GM19193 (cell line): ENCODE measurements around the gene CSRP3.

Experiments
- POLR2A ChIP-seq: IDR thresholded peaks from 4 replicates; pipeline ENCODE4 v1.6.1; 2011; ENCODE audit not compliant: insufficient read depth, insufficient read length; ENCODE audit errors: extremely low read depth

CSRP3 gene

DNA sequence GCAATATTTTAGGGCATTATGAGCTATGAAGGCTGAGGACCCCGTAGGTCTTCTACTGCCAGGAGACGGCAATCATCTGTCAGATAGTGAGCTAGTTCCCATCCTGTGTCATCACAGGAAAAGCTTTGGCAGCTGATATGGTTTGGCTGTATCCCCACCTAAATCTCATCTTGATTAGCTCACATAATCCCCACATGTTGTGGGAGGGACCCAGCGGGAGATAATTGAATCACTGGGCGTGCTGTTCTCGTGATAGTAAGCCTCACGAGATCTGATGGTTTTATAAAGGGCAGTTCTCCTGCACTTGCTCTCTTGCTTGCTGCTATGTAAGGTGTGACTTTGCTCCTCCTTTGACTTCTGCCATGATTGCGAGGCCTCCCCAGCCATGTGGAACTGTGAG is 18.1 kb downstream of the CSRP3 start:
- TF ChIP-seq POLR2A: no peak

DNA sequence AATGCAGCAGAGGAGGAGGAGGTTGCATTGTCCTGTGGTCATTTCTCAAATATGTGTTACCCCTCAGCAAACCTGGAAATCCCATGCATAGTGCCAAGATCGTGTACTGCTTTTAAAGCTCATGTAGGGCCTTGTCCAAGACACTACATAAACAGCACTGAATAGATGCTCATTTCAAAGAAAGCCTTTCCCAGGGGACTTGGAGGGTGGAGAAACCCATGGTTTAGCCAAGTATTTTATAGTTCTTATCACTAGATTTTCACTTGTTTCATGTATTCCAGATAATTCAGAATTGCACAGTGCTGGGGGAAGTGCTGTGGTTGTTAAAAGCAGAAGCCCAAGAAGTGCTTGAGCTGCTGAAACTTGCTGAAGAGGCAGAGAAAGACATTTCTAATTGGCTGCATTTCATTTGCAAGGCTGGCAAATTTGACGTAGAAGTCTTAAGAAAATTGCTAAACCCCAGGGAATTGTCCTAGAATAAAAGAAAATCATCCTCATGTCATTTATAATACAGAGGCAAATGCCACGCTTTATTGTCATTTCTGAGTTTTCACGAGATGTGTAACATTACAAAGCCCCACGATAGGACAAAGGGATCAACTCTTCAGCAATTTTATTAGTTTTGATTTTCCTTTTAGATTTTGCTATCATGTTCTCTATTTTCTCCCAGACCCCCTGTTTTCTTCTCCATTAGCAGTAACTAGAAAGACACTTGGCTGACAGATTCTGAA is 20.1 kb downstream of the CSRP3 start:
- TF ChIP-seq POLR2A: no peak

GRCh38 chr11:19176629-19177186 is 25.1 kb downstream of the CSRP3 start:
- no peak for TF ChIP-seq POLR2A

DNA sequence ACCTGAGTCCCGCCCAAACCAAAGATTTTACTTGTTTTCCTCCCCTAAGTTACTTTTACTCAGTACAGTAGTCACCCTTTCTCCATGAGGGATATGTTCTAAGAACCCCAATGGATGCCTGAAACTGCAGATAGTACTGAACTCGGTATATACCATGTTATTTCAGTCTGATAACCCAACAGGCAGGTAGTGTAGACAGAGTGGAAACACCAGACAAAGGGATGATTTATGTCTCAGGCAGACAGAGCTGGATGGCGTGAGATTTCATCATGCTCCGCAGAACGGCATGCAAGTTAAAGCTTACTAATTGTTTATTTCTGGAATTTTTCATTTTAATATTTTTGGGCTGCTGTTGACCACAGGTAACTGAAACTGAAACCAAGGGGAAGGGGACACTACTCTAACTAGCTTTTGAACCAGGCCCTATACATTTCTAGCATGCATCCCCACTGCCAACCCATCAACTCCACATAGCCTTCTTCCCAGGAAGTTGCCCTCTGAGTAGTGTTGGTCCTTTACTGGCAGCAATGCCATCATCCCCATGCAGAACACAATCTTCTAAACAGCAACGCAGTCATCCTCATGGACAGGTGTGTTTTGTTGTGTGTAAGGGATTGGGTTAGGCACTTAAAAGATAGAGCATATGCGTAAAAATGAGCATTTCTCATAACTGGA is 27.7 kb downstream of the CSRP3 start:
- no peak for TF ChIP-seq POLR2A

- TF ChIP-seq POLR2A: no peak
These were observed 28.6 kb downstream of the CSRP3 start for GRCh38 chr11:19173004-19173689.

DNA sequence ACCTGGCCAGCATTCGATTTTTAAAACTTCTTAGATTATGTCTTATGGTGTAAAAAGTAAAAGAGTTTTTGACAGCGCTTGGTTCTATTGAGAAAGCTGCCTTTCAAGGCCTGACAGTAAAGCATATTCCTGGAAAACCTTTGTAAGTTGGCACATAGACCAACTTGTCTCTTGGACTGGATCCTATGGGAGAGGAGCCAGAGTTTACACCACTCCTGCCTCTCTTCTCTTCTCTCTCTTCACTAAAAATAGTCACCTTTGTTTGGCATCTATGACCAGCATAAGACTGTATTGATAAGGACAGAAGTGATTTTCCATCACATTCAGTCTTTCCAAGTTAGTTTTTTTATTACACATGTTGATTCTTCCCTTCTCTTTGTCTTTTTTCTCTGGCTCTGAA is 33.7 kb downstream of the CSRP3 start:
- TF ChIP-seq POLR2A: no peak

- no peak for TF ChIP-seq POLR2A
These were observed 36.9 kb downstream of the CSRP3 start for GRCh38 chr11:19164881-19165280.

DNA sequence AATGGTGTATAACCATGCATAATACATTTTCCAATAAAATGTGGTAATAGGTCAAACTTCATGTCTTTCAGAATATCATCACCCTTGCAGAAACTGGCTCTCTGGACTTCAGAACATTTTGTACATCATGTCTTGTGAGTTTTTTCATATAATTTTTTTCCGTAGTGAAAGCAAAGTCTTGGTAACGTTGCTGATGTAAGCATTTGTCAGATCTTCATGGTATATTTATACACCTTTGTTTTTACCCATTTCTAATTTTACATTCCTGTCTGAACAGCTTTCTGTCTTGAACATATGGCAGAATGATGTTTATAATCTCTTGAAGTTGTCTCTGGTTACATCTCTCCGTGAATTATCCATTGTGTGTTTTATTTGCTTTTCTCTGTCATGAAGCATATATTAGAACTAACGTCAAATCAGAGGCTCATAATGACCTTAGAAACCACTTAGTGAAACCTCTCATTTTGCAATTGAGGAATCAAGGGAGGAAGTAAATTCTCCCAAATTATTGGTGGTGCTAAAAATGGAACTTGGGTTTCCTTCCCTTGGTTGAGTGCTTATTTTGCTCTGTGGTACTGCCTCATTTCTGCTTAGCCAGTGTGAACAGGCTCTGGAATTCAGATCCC is 37.4 kb downstream of the CSRP3 start:
- TF ChIP-seq POLR2A: no peak

GRCh38 chr11:19163617-19164016 is 38.2 kb downstream of the CSRP3 start:
- TF ChIP-seq POLR2A: no peak

- TF ChIP-seq POLR2A: no peak
These were observed 38.8 kb downstream of the CSRP3 start for GRCh38 chr11:19162951-19163505.

- TF ChIP-seq POLR2A: no peak
These were observed 40.1 kb downstream of the CSRP3 start for GRCh38 chr11:19161651-19162050.

DNA sequence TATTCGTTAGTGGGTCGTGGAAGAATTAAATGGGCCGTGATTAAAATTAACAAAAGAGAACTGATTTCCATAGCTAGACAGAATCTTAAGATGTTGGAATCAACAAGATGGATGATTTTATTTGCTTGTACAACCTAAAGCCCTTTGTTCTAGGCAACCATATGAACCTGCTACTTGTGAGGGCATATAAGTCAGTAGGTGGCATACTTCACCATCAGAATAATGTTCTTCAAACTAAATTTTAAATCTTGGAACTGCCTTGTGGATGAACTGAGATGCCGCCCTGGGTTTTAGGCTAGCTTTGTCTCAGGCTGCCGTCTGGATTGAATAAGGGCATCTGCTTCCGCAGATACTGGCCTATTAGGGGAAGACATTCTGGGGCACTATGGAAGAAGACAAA is 40.9 kb downstream of the CSRP3 start:
- no peak for TF ChIP-seq POLR2A

- no peak for TF ChIP-seq POLR2A
These were observed 44.9 kb downstream of the CSRP3 start for GRCh38 chr11:19156892-19157291.

GRCh38 chr11:19145319-19145718 is 56.5 kb downstream of the CSRP3 start:
- TF ChIP-seq POLR2A: no peak

- TF ChIP-seq POLR2A: no peak
These were observed 67.8 kb downstream of the CSRP3 start for GRCh38 chr11:19134004-19134403.
